Measurements from ENCODE around the gene ZNF17.

Gene ZNF17

GRCh38 chr19:57389730-57390598 lies 21.0 kb upstream of the ZNF17 start, which contains the start of gene ZNF548:
ZNF548 (plus strand) TSS chr19:57389854; CDS start chr19:57390100, 246 bp downstream.
- TF ChIP-seq JUND (IDR thresholded peaks at IDR 0.05; ENCODE audit: low read depth) = no peak
- peak; percentile 55 to 95 for DNase-seq (ENCODE audit: low read depth in 1 of 2, low spot score in 1 of 2)
- in situ Hi-C loops (cut with HindIII; ENCODE audit: low pct_unique_long_range_greater_than_20kb, low sequenced_read_pairs) = no loop called here

DNA sequence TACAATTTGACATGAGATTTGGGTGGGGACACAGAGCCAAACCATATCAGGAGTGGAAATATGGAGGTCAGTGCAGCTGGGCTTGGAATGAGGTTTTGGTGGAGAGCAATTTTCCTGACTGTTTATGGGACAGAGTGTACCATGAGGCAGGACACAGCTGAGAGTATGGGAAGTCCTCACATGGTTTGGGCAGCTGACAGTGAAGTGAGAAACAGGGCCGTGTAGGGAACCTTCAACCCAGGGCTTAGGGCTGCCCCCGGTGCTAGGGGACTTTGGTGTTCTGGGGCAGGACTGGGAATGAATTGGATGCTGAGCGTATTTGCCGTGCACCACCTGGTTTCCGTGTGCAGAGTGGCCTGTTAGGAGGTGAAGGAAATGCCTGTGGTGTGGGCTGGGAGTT lies 15.3 kb upstream of the ZNF17 start:
- peak in 1 of 2 experiments; percentile 7 for DNase-seq (ENCODE audit: low read depth in 1 of 2, low spot score in 1 of 2)
- no peak for TF ChIP-seq JUND (IDR thresholded peaks at IDR 0.05; ENCODE audit: low read depth)

GRCh38 chr19:57398868-57399267 lies 12.1 kb upstream of the ZNF17 start:
- DNase-seq (ENCODE audit: low read depth in 1 of 2, low spot score in 1 of 2) = no peak
- no peak for TF ChIP-seq JUND (IDR thresholded peaks at IDR 0.05; ENCODE audit: low read depth)
- in situ Hi-C loops (cut with HindIII; ENCODE audit: low pct_unique_long_range_greater_than_20kb, low sequenced_read_pairs) = no loop called here

More for the DNA sequence above, 15.3 kb upstream of the ZNF17 start:
- in situ Hi-C loops (cut with HindIII; ENCODE audit: low pct_unique_long_range_greater_than_20kb, low sequenced_read_pairs) = no loop called here

- TF ChIP-seq JUND (IDR thresholded peaks at IDR 0.05; ENCODE audit: low read depth) = no peak
- no peak for DNase-seq (ENCODE audit: low read depth in 1 of 2, low spot score in 1 of 2)
- in situ Hi-C loops (cut with HindIII; ENCODE audit: low pct_unique_long_range_greater_than_20kb, low sequenced_read_pairs) = no loop called here
Measured at GRCh38 chr19:57403737-57404563, 7.0 kb upstream of the ZNF17 start.

DNA sequence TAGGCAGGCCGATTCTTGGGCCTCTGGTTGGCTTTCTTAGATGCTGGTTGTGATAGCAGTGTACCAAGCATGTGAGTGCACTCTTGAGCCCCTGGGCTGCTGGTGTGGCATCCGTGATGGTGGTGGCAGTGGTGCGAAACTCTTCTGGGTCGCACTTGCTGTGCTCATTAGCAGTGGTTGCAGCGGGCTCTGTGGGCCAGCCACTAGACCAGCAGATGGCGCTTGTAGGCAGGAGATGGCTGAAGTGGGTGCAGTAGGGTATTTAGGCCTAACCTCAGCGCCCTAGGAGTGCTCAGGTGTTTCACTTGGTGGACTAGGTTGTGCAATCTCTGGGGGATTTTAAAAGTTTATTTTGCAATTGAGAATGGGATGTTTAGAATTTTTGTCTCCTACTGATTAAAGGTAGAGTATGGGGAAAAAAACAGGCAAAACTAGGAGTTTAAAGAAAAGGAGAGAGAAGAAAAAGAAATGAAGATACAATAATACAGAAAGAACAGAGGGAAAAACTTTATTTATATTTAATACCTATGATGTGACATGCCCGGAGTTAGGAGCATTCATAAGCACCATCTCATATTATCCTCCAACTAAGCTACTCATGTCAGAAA lies 4.3 kb upstream of the ZNF17 start:
- DNase-seq (ENCODE audit: low read depth in 1 of 2, low spot score in 1 of 2) = peak; percentile 76 to 77
- no peak for TF ChIP-seq JUND (IDR thresholded peaks at IDR 0.05; ENCODE audit: low read depth)
- in situ Hi-C loops (cut with HindIII; ENCODE audit: low pct_unique_long_range_greater_than_20kb, low sequenced_read_pairs) = no loop called here

GRCh38 chr19:57419439-57419838 lies 8.5 kb downstream of the ZNF17 start:
- no peak for TF ChIP-seq JUND (IDR thresholded peaks at IDR 0.05; ENCODE audit: low read depth)
- in situ Hi-C loops (cut with HindIII; ENCODE audit: low pct_unique_long_range_greater_than_20kb, low sequenced_read_pairs) = no loop called here
- no peak for DNase-seq (ENCODE audit: low read depth in 1 of 2, low spot score in 1 of 2)

DNA sequence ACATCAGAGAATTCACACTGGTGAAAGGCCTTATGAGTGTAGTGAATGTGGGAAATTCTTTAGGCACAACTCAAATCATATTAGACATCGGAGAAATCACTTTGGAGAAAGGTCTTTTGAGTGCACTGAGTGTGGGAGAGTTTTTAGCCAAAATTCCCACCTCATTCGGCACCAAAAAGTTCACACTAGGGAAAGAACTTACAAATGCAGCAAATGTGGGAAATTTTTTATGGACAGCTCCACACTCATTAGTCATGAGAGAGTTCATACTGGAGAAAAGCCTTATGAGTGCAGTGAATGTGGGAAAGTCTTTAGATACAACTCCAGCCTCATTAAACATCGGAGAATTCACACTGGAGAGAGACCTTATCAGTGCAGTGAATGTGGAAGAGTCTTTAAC lies 10.1 kb downstream of the ZNF17 start:
- no peak for TF ChIP-seq JUND (IDR thresholded peaks at IDR 0.05; ENCODE audit: low read depth)
- in situ Hi-C loops (cut with HindIII; ENCODE audit: low pct_unique_long_range_greater_than_20kb, low sequenced_read_pairs) = no loop called here
- no peak for DNase-seq (ENCODE audit: low read depth in 1 of 2, low spot score in 1 of 2)

GRCh38 chr19:57434386-57435061 lies 23.6 kb downstream of the ZNF17 start:
- TF ChIP-seq JUND (IDR thresholded peaks at IDR 0.05; ENCODE audit: low read depth) = no peak
- no peak for DNase-seq (ENCODE audit: low read depth in 1 of 2, low spot score in 1 of 2)
- in situ Hi-C loops (cut with HindIII; ENCODE audit: low pct_unique_long_range_greater_than_20kb, low sequenced_read_pairs) = no loop called here

DNA sequence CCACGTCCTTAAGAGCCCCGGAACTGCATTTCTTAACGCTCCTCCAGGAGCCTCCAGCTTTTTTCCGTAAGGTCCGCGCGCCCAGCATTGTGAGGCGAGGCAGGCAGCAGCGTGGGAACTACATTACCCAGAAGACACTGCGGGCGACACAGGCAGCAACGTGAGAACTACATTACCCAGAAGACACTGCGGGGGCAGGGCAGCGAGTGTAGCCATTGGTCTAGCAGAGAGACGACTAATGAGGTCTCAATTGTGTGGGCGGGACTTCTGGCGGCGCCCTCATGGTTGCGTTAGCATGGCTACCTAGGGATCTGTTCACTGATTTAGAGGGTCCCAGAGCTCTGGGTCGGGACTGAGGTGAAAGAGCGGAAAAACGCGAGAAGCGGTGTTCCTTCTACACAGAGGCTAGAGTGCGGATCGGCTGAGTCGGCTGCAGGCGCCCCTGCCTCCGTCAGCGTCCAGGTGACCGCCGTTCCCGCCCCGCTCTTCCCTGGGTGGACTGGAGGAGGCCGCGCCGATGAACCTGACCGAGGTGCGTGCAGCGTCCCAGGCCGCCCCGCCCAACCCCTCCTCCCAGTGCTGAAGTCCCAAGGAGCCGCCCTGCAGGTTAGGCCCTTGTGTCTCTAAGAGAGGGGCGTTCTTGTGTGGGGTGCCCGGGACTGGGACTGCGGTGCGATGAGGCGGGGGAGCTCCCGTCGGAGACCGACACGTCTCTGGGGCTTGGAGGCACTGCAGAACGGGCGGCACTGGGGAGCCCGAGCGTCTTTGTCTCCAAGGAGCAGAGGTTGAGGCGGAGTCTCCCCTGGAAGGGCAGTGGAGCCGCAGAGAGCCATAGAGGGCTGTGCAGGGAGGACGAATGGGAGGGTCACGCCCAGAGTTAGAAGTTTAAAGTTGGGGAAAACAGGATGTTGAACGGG lies 24.4 kb downstream of the ZNF17 start, which contains the start of gene ZNF749:
Gene ZNF749 (plus strand): TSS at position 264 of the 917 bp plus-strand sequence. CDS start 254 bp downstream, at position 518.
- DNase-seq (ENCODE audit: low read depth in 1 of 2, low spot score in 1 of 2) = peak; percentile 86 to 97
- TF ChIP-seq JUND (IDR thresholded peaks at IDR 0.05; ENCODE audit: low read depth) = no peak
- in situ Hi-C loops (cut with HindIII; ENCODE audit: low pct_unique_long_range_greater_than_20kb, low sequenced_read_pairs) = no loop called here

GRCh38 chr19:57436417-57436816 lies 25.5 kb downstream of the ZNF17 start:
- no peak for TF ChIP-seq JUND (IDR thresholded peaks at IDR 0.05; ENCODE audit: low read depth)
- DNase-seq (ENCODE audit: low read depth in 1 of 2, low spot score in 1 of 2) = no peak
- in situ Hi-C loops (cut with HindIII; ENCODE audit: low pct_unique_long_range_greater_than_20kb, low sequenced_read_pairs) = no loop called here

GRCh38 chr19:57437931-57438330 lies 27.0 kb downstream of the ZNF17 start:
- TF ChIP-seq JUND (IDR thresholded peaks at IDR 0.05; ENCODE audit: low read depth) = no peak
- in situ Hi-C loops (cut with HindIII; ENCODE audit: low pct_unique_long_range_greater_than_20kb, low sequenced_read_pairs) = no loop called here

More at GRCh38 chr19:57437931-57438330, 27.0 kb downstream of the ZNF17 start:
- no peak for DNase-seq (ENCODE audit: low read depth in 1 of 2, low spot score in 1 of 2)

Data from T47D (cell line).